ENCODE measurements around the gene GALE.

GRCh38 chr1:23772854-23773242 is 27.7 kb downstream of the GALE start:
- TF ChIP-seq, protein P1, sequence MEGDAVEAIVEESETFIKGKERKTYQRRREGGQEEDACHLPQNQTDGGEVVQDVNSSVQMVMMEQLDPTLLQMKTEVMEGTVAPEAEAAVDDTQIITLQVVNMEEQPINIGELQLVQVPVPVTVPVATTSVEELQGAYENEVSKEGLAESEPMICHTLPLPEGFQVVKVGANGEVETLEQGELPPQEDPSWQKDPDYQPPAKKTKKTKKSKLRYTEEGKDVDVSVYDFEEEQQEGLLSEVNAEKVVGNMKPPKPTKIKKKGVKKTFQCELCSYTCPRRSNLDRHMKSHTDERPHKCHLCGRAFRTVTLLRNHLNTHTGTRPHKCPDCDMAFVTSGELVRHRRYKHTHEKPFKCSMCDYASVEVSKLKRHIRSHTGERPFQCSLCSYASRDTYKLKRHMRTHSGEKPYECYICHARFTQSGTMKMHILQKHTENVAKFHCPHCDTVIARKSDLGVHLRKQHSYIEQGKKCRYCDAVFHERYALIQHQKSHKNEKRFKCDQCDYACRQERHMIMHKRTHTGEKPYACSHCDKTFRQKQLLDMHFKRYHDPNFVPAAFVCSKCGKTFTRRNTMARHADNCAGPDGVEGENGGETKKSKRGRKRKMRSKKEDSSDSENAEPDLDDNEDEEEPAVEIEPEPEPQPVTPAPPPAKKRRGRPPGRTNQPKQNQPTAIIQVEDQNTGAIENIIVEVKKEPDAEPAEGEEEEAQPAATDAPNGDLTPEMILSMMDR (IDR thresholded peaks at IDR 0.05) = no peak
- TF ChIP-seq, protein P2, sequence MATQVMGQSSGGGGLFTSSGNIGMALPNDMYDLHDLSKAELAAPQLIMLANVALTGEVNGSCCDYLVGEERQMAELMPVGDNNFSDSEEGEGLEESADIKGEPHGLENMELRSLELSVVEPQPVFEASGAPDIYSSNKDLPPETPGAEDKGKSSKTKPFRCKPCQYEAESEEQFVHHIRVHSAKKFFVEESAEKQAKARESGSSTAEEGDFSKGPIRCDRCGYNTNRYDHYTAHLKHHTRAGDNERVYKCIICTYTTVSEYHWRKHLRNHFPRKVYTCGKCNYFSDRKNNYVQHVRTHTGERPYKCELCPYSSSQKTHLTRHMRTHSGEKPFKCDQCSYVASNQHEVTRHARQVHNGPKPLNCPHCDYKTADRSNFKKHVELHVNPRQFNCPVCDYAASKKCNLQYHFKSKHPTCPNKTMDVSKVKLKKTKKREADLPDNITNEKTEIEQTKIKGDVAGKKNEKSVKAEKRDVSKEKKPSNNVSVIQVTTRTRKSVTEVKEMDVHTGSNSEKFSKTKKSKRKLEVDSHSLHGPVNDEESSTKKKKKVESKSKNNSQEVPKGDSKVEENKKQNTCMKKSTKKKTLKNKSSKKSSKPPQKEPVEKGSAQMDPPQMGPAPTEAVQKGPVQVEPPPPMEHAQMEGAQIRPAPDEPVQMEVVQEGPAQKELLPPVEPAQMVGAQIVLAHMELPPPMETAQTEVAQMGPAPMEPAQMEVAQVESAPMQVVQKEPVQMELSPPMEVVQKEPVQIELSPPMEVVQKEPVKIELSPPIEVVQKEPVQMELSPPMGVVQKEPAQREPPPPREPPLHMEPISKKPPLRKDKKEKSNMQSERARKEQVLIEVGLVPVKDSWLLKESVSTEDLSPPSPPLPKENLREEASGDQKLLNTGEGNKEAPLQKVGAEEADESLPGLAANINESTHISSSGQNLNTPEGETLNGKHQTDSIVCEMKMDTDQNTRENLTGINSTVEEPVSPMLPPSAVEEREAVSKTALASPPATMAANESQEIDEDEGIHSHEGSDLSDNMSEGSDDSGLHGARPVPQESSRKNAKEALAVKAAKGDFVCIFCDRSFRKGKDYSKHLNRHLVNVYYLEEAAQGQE (IDR thresholded peaks at IDR 0.05; ENCODE audit: insufficient read depth in 1 of 2, low read depth in 2 of 2, low read length in 1 of 2) = no peak
- TF ChIP-seq TCF7L2 (IDR thresholded peaks at IDR 0.05; ENCODE audit: low read depth, low read length) (no peak), SIN3A (IDR thresholded peaks at IDR 0.05; ENCODE audit: borderline replicate concordance, insufficient read depth, low read depth, low read length) (no peak)
